Ecto neural progenitor cell (in vitro differentiated cells): ENCODE measurements around the gene AUNIP.
"Not testable (repeated sequence)": the region's sequence is repeated elsewhere in the genome, so short reads cannot be mapped to it uniquely, and the experiment has no call there.

ENCODE experiments used
- DNase-seq: peaks from one replicate; pipeline ENCODE4 v3.0.0-alpha.2; 2018; ENCODE audit warnings: low spot score

Gene AUNIP

DNA sequence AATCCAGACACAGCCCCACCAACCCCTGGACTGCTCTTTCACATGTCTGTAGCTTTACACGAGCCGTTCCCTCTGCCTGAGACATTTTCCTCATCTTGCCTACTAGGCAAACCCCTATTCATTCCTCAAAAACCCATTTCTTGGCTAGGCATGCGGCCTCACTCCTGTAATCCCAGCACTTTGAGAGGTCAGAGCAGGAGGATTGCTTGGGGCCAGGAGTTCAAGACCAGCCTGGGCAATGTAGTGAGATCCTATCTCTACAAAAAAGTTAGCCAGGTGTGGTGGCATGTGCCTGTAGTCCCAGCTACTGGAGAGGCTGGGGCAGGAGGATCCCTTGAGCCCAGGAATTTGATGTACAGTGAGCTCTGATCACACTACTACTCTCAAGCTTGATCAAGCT, 5.2 kb upstream of the AUNIP start:
- DNase-seq: no peak

DNA sequence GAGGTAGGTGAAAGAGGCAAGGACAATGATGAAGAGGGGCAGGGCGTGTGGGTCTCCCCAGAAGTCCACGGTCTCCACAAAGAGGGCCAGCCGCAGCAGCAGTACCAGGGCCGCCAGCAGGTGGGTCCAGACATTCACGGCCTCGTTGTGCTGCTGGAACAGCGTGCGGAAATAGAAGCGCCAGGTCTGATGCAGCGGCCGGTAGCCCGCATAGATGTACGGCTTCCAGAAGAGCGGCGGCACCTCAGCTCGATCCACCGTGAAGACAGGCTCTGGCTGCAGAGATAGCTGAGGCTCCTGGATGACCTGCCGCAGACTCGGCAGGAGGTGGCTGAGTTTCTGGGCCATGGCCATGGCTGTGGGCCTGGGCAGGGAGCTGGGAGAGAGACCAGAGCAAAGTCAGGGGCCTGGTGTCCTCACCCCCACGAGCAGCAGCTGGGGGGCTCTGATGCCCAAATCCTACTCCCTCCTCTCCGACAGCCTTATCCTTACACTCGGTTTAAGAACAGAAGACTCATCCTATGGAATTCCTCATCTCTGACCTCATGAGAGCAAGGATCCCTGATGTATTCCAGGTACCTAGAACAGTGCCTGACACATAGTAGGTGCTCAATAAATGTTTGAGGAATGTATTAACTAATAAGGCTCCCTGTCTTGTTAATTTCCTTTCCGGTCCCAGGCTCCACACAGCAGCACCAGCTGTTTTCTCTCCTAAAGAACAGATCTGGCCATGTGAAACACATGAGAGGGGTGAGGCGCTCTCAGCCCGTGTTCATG, 4.4 kb upstream of the AUNIP start:
- DNase-seq: no peak

DNA sequence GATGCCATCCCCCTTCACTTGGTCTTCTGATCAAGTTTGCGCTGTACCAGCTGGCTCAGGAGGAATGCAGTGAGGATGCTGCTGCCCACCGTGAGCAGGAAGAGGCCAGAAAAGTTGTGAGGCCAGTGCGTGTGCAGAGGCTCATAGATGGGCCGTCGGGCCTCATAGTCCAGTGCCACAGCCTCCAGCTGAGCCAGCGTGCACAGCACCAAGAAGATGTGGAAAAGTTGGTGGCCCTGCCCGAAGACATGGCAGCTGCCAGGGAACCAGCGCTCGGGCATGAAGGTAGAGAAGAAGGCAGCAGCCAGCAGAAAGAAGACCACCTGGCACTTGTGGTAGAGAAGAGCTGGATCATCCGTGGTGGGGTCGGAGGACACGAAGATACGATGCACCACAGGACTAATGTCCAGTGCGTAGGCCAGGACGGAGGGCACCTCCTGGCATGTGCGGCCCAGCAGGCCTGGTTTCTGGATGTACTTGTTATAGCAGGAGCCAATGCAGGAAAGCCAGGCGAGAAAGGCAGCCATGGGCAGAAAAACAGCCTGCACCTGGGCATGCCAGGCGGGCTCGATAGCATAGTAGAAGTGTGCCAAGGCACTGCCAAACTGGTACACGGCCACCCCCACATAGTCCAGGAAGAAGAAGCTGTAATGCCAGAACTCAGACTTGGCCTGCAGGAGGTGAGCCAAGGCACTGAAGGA, 3.7 kb upstream of the AUNIP start:
- DNase-seq: no peak

DNA sequence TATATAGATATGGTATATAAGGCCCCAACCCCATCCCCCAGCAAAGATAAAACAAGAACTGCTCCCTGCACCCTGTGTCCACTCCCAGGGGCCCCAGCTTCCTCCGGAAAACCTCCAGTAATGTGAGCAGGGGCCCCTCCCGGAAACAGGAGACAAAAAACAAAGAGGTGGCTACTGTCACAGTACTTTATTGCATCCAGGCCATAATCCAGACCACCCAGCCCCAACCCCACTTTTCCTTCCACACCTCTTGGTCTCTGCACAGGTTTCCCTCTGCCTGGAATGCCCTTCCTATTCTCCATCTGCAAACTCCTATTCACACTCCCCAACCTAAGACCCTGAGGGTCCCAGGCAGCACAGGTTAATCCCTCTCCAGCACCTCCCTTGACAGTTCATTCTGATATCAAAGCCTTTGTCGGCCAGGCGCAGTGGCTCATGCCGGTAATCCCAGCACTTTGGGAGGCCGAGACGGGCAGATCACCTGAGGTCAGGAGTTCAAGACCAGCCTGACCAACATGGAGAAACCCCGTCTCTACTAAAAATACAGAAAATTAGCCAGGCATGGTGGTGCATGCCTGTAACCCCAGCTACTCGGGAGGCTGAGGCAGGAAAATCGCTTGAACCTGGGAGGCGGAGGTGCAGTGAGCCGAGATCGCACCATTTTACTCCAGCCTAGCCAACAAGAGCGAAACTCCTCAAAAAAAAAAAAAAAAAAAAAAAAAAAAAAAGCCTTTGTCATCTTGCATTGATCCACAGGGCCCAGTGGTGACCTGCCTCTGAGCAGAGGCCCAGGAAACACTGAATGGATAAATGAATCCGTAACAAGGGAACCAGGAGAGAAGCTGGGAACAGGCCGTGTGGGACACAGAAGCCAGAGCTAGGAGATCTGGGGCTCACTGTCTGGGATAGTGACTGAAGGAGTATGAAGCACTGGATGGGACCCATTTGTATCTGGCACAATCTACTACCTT, 2.3 kb upstream of the AUNIP start:
- no peak for DNase-seq

DNA sequence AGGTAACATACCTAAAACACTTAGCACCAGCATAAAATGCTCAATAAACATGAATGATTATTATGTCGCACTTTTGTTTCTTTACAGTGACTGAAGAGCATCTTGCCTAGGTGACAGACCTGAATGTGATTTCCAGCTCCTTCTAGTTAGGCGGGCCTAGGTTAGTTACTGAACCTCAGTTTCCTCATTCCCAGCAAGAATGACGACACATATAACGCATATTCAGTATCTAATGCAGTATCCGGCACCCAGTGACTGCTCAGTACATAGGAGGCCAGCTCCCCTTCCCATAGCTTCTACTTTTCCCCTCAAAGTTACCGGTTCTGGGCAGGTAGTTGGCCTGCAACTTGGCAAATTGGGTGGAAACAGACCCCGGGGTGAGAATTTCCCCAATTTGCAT, 763 bp downstream of the AUNIP start:
- no peak for DNase-seq

DNA sequence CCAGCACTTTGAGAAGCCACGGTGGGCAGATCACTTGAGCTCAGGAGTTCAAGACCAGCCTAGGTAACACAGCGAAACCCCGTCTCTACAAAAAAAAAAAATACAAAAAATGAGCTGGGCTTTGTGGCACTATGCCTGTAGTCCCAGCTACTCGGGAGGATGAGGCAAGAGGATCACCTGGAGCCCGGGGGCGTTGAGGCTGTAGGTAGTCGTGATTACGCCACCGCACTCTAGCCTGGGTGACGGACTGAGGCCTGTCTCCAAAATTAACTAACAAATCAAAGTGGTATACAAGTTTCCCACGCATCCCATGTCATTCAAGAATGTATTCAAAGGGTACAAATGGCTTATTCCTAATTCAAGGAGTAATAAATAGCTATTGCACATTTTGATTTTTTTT, 2.4 kb downstream of the AUNIP start:
- no peak for DNase-seq

DNA sequence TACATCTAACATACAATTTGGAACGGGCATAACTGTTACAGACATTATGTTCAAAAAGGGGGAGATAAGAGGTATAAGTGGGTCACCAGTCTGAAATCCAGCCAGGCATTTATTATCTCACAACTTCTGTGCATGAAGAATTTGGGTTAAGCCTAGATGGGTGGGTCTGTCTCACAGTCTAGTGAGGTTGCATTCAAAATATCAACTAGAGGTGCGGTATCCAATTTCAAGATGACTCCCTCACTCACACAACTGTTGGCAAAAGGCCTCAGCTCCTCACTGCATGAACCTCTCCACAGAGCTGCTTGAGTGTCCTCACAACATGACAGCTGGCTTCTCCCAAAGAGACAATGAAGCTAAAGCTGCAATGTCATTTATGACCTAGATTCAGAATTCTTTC, 4.7 kb downstream of the AUNIP start:
- DNase-seq: no peak

DNA sequence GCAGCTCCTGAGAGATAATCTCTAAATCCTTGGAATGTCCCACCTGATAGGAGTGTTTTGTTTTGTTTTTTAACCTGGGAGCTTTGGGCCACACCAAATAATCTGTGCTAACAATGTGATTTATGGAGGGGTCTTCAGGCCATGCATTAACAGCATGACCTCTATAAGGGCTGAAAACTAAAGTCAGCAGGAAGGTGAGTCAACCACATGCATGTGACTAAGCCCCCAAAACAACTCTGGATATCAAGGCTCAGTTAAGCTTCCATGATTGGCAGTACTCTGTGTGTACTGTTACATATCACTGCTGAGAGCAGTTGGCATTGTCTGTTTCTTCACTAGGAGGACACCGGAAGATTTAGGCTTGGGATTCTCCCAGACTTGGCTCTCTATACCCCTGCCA, 10.7 kb downstream of the AUNIP start:
- DNase-seq: no peak

DNA sequence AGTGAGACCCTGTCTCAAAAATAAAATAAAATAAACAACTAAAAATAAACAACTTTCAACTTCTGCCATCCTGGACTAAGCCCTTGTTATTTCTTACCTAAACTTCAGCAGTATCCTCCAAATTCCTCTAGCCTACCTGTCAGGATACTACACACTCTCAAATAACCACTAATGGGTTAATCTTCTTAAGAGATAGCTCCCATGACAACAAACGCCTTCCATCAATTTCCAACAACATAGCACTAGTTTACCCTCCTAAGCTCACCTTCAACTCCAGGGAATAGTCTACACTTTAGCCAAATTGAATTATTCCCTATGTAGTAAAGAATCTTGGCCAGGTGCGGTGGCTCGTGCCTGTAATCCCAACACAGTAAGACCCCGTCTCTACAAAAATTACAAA, 11.3 kb downstream of the AUNIP start:
- DNase-seq: no peak

DNA sequence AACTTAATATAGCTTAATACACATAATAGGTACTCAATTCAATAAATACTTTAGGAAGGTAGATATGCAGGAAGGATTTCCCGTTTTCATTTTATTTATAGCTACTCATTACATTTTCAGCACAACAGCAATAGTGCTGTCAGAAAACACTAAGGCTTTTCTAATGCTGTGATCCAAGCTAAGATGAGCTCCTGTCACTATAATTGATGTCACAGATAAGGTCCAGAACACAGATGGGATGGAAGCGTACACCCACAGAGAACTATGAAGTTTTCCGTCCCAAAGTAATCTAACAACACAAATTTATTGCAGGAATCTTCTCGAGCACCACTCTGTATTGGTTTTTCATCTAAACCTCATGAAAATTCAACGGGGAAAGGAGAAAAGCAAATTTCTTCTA, 13.6 kb downstream of the AUNIP start:
- no peak for DNase-seq

DNA sequence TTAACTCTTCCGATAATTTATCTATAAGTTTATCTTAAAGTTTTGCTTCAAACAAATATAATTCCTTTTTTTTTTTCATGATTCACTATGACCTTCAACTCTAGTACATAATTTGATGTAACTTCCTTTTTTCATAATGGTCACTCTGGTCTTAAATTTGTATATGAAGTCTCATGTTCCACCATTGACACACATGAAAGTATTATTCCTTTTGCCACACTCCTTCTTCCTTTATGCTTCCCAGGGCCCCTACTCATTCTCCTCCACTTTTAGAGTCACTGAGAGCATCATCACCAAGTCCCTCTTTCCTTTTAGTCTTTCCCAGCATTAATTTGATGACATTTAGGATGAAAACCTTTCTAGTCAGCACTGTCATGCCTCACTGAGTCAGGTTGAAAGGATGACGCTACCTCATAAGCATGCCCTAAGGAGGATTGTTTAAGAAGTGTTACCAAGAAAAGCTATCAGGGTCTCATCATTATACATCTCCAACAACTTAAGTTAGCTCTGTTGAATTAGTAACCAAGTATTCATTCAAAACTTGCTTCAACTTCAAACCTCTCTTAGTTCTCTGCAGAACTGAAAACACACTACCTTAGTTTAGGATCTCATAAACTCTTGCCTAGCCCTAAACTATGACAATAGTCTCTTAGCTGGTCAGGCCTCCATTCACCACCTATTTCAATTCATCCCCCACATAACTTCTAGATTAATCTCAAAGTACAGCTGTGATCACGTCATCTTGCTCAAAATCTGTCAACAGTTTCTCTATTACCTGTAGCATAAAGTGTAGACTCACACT, 14.5 kb downstream of the AUNIP start:
- DNase-seq: no peak

DNA sequence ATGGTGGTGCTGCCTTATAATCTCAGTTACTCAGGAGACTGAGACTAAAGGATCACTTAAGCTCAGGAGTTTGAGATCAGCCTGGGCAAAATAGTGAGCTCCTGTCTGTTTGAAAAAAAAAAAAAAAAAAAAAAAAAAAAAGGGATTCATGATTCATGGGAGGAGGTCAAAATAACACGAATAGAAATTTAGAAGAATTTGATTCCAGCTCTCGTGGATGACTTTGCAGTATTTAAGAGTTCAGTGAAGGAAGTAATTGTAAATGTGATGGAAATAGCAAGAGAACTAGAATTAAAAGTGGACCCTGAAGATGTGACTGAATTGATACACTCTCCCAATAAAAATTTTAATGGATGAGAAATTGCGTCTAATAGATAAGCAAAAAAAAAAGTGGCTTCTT, 15.8 kb downstream of the AUNIP start:
- DNase-seq: no peak

DNA sequence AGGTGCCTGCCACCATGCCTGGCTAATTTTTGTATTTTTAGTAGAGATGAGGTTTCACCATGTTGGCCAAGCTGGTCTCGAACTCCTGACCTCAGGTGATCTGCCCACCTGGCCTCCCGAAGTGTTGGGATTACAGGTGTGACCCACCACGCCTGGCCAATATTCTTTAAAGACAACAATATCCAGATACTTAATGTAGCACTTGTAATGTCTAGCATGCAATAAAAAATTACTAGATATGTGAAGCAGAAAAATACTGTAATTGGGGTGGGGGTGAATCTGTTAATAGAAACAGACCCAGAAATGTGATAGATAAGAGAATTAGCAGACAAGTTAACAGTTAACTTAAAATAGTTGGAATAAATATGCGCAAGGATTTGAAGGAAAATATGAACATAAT, 19.4 kb downstream of the AUNIP start:
- DNase-seq: not testable (repeated sequence)

DNA sequence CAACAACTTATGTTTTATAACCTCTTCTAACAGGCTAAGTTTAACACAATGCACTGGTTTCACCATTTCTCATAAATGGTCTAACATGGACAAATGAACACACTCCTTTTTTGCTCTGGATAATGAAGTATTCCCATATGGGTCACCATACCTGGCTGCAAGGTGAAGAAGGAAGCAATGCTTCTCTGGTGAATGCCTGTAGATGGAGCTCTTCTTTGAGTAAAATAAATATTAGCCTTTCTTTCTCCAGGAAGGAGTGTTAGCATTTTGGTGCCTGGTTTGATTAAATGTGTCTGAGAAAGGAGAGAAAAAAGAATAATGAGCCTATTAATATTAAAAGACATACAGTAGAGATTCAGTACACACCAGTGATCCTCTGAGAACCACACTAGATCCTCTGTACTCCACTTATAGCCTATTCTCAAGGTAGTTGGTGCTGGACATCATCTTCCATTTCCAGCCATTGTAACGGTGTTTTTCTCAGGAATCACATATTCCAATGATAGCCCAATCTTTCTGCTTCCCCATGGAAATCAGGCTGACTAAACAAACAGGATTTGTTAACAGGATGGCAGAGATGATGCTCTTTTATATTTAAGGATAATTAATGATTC, 21.9 kb downstream of the AUNIP start:
- DNase-seq: no peak

DNA sequence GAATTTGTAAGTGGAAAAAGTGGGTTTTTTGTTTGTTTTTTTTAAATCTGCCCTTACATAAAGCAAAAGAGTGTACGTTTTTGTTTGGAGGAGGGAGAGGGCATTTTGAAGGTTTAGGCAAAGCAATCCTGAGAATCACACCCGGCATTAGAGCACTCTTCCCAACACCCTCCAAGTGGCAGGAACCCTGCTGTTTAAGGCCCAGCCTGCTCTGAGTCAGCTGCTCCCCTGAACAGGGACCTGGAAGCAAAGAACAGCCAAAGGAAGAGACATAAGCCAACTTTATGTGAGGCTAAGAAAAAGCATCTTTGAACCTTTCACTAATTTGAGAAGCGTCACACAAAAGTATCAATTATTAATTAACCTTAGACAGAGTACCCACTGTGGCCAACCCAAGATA, 22.6 kb downstream of the AUNIP start:
- DNase-seq: no peak

DNA sequence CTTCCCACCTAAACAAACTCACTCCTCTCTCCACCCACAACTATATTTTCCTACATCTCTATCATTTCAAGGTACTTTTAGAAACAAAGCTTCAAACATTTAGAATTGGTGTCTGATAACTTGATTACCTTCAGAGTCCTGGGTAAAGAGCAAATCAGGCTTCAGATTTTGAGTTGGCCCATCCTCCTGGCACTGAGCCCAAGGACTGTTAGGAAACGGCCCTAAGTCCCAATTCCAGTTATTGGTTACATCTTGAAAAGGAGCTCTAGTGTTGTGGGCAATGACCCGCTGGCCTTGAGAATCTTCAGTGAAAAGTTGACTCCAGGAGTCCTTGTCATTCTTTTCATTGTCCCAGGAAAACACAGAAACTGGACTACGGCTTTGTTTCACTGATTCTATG, 24.4 kb downstream of the AUNIP start:
- DNase-seq: no peak

DNA sequence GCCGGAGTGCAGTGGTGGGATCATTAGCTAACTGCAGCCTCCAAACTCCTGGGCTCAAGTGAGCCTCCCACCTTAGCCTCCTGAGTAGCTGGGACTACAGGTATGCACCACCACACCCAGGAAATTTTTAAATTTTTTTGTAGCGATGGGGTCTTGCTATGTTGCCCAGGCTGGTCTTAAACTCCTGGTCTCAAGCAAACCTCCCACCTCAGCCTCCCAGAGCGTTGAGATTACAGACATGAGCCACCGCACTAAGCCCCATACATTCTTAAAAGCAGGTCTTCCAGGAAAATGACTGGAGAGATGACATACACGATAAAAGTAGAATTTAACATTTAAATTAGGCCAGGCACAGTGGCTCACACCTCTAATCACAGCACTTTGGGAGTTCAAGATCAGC, 26.1 kb downstream of the AUNIP start:
- no peak for DNase-seq

DNA sequence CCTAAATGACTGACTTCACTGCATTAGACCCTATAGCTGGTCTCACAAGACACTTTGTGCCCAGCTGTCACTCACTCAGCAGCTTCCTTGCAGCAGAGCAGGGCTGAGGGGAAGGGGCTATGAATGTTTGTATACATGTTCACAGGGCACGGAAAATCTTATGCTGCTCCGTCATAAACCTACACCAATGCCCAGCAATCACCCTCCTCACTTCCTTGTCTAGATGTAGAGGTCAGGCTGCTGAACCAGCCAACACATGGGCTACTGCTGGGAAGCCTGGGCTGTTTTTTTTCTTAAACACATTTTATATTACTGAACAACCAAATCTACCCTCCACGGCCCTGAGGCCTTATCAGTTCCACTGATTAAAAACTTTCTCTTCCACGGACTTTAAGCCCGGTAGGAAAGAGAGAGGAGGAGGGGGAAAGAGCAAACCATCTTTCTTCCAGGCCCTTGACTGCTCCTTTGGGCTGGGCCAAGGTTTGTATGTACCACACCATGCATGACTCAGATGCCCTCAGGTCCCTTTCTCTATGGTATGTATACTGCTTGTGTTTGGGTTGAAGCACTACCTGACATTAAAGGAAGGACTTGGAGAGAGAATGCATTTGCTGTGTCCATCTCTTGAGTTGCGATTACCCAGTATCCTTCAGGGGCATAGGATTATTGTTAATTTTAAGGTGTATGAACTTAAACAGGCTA, 26.8 kb downstream of the AUNIP start:
- no peak for DNase-seq

DNA sequence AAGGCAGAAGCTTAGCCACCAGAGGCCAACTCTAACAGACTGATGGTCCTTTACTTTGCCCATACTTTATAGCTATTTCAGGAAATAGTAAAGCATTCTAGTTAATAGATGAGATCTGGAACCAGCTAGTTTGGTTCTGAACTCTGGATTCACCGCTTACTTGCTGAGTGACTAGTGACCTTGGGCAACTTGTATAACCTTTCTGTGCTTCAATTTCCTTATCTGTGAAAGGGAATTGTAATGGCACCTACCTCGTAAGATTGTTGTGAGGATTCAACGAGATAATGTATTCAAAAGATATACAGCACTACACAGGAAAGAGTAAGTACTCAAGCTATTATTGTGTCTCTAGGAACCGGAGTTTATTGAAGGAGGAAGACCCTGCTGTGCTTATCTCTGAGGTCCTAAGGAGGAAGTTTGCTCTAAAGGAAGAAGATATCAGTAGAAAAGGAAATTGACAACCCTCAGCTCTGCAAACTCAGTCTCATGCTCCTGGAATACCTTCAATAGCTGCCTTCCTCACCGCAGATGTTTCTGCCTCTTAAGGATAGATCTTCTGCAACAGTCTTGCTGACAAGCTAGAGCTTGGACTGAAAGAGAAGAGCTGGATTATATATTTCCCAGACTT, 27.6 kb downstream of the AUNIP start:
- no peak for DNase-seq

DNA sequence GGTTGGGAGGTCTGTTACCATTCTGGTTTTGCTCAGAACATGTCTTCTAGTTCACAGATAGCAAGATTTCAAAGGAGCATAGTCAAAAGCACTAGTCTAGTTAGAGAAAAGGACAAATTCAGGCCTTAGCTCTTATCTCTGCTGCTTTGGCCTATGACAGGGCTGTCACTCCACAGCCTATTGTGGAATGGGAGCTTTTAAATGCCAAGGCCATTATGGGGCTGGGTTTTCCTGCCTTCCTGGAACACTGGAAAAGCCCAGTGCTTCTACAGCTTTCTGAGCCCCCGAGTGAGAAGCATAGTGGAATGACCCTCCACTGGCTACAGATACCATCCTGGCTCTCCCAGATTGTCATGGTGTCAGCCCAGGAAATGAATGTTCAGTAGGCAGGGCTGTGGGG, 30.2 kb downstream of the AUNIP start:
- no peak for DNase-seq
